ACHN (cell line): ENCODE results near the gene DISP2.

Experiments
- DNase-seq: peaks from one replicate; pipeline ENCODE4 v3.0.0-alpha.2; 2015
- in situ Hi-C: cut with HindIII; loops from 2 replicates; pipeline ENCODE4 v1.10.0; 2017; ENCODE audit warnings: low sequenced_read_pairs, low pct_ligation_motif_present, low pct_unique_long_range_greater_than_20kb

Gene DISP2

DNA sequence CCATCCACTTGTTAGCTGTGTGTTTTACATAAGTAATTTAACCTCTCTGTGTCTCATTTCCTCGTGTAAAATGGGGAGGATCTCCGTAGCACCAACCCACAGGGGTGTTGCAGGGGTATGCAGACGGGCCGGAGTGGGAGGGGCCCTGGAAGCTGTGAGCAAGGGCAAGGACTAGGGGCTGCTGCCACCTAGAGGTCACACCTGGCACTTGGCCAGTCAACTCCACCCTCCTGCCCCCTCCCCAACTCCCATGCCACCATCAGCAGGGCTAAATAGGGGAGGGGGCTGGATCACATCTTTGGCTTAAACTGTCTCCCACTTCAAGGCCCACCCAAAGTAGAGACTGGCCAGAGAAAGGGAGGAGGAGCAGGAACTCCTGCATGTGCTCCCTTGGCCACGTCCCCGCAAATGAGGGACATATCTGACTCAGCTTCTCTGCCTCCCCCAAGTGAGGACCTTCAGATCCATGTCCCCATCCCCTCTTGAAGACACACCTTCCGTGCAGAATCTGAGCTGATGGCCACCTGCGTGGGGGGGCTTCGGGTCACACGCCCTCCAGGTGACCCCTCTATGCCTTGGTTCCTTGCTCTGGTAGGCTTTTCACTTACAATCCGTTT is 19.9 kb upstream of the DISP2 start:
- in situ Hi-C loops: no loop called here

DNA sequence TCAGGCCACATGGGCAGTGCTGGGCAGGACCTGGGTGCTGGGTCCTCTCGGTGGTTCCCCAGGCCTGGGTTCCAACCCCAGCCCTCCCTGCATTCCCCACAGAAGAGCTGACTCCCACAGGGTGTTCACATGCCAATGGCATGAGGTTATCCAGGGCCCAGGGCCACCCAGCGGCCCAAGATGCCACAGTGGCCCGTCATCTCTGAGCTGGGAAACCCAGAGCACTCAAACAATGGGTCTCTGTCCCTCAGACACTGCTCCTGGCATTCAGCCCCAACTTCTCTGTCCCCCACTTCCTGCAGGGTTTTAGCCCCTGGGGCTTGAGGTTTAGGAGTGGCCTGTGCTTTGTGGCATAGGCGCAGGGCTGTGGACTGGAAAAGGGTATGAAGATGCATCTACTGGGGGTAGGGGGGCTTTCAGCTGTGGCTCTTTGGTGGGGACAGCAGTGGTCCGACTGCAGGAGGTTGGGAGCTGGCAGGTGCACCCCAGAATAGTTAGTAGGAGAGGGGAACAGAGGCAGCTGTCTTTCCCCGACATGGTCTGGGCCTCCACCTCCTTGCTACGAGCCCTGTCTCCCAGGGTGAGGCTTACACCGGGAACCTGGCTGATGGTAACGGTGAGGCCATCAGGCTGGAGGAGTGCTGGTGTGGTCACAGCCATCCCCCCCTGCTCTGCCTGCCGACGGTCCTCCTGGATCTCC is 18.9 kb upstream of the DISP2 start:
- peak; percentile 92 for DNase-seq
- in situ Hi-C loops: no loop called here

More for the DNA sequence above, 19.9 kb upstream of the DISP2 start:
- peak; percentile 74 for DNase-seq

DNA sequence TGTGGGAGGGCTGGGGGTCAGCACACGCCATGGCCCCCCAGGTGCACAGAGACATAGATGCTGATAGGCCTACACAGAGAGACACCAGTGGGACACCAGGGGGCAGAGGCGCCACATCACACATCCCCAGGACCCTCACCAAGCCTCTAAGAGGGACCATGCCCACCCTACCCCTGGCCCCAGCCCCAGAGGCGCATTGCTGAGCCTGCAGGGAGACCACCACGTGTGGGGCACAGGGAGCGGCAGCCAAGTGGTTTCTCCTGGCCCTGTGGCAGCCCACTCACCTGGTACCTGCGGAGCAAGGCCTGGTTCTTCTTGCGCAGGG is 18.4 kb upstream of the DISP2 start:
- no peak for DNase-seq
- in situ Hi-C loops: no loop called here

DNA sequence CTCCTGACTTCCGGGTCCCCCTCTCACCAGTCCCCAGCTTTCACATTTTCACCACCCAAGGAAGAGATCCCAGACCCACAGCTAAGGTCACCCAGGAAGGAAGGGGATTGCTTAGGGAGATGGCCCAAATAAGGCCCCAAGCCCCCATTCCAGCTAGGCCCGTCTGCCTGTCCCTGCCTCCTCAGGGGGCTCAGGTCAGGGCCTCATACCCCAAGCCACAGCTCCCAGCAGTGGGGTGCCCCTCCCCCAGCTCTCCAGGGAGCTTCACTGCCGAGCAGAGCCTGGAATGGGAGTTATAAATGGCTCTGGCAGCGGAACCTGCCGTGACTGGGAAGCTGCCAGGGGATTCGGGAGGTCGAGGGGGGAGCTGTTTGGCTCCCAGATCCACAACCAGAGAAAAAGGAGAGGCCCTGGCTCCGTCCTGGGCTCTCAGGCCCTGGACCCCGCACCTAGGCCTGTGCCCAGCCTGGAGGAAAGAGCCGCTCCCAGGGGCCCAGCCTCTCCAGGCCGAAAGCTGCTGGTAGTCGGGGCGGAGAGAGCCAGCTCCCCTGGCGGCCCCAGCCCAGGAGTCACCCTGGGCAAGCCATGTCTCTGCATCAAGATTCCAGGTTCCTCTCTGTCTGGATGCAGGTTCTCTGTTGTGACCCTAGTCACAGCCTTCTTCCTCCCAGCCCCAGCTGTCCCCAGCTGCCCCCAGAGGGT is 17.8 kb upstream of the DISP2 start:
- DNase-seq: peak; percentile 55
- in situ Hi-C loops: no loop called here

DNA sequence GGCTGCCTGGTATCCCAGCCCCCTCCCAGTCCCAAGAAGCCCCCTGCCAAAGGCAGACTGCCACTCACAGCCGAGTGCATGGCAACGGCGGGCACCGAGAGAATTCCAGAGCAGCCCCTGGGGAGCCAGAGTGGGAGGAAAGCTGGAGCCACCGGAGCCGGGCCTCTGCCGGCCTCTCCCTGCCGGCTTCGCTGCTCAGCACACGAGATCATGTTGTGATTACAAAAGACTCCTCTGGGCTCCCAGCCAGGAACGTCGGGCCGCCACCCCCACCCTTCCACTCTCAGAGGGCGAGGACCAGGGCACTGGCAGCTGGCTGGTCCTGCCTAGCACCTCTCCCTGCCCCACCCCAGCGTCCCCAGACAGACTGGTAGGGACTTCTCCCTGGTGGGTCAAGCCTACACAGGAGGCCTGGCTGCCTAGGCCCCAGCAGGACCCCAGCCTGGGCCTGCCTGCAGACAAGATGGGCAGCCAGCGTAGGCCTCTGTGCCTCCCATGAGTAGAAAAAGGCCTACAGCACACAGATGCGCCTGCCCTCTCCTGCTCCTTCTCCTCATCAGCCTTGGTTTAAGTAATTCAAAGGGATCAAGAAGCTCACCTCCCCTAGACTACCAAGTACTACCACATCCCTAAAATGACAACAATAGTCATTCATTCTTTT is 17.1 kb upstream of the DISP2 start, which contains the start of gene CCDC9B:
TSS of gene CCDC9B (minus strand) at position 200 of the 661 bp plus-strand sequence. CDS start at position 80, 120 bp downstream.
- DNase-seq: peak; percentile 80

DNA sequence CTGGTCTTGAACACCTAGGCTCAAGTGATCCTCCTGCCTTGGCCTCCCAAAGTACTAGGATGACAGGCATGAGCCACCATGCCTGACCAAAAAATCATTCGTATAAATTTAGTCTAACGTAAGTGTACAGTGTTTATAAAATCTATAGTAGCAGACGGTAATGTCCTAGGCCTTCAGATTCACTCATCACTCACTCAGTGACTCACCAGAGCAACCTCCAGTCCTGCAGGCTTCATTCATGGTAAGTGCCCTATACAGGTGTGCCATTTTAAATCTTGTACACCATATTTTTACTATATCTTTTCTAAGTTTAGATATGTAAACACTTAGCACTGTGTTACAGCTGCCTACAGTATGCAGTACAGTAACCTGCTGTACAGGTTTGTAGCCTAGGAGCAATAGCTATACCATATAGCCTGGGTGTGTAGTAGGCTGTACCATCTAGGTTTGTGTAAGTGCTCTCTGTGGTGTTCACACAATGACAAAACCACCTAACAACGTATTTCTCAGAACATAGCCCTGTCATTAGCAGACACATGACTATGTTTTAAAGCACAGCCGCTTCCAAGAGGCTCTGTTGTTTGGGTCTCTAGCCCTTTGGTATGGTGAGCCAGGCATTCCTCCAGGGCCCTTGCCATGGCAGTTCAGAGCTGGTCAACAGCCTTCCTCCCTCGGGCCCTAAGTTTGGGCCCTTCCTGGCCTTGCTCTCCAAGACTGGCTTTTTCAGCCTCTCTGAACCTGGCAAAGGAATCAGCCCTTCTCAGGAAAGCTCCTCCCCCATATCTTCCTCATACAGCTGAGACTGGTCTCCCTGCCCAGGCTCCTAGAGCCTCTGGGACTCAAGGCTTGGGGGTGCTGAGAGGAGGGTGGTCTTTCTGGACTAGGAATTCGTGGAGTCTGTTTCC is 15.4 kb upstream of the DISP2 start:
- no peak for DNase-seq
- in situ Hi-C loops: no loop called here

More for the DNA sequence above, 17.1 kb upstream of the DISP2 start, which contains the start of gene CCDC9B:
- in situ Hi-C loops: no loop called here

DNA sequence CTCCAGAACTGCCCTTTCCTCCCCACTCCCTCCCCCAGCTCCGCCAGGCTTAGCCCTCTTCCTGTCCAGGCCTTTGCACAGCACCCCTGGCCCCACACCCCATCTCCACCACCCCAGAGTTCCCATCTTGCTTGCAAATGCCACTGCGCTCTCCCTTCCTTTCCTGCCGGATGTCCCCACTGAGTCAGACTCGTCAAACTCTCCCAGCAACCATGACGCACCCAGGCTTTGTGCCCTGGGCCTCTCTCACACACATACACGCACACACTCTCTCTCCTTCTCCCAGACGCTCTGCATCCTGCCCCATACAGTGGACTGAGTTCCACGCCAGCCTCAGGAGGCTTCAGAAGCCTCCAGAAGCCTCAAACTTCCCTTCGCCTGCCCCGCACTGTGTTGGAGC is 14.5 kb upstream of the DISP2 start:
- in situ Hi-C loops: no loop called here
- no peak for DNase-seq

DNA sequence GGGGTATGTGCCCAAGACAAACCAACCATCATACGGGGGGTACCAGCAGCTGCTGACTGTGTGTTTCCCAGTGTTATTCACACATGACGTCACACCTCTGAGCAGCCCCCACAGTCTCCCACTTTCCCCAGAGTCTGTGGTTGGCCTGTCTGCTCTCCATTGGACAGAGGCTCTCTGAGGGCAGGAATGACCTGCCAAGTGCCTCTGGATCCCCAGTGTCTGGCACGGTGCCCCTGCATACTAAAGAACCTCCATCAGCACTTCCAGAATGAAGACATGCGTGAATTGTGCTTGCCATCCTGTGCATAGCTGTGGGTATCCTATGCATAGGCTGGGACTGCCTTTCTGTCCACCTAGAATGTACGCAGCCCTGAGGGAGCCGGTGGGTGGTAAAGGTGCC is 13.8 kb upstream of the DISP2 start:
- DNase-seq: no peak
- in situ Hi-C loops: no loop called here

DNA sequence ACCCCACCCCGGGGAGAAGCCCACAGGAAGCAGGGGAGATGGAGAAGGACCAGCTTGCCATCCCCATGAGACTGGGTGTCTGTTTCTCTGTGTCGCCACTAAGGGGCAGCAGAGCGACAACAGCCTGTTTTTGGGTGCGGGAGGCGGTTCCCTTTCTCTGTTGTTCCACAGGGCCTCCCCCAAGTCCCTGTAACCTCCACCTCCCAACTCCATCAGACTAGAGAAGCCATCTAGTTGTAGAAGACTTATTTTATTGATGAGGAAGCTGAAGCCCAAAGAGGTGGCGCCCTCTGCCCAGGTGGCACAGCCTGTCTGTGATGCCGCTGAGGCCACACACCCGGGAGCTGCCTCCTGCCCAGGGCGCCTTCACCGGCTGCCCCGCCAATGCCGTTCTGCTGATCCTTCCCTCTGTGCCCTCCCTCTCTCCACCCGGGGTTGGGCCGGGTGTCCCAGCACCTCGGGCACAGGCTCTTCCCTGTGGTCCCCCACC is 13.3 kb upstream of the DISP2 start:
- in situ Hi-C loops: no loop called here
- peak; percentile 58 for DNase-seq

DNA sequence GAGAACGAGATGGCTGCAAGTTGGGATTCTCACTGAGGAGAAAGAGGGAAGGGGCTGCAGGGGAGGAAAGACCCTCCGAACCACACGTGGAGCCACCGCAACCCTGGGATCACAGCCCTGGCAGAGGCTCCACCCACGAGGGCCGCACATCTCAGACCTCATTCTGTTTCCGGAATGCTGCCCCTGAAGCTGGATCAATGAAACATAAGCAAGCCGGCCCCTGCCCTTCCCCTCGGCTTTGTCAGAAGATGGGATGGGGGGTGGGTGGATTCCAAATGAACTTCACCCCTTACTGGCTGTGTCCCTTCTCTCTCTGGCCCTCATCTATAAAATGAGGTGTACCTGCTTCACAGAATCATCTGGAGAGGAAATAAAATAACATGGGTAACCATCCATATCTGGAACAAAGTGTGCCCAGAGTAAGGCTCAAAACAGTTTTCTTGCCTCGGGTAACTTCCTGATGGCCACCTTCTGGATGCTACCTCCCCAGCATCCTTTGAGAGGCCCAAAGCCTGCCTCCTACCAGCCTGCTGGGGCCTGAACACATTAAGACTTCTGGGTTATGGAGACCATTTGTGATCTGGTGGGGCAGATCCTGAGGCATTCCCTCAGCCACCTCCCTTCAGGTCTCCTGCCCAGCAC is 12.7 kb upstream of the DISP2 start:
- in situ Hi-C loops: no loop called here
- DNase-seq: no peak

DNA sequence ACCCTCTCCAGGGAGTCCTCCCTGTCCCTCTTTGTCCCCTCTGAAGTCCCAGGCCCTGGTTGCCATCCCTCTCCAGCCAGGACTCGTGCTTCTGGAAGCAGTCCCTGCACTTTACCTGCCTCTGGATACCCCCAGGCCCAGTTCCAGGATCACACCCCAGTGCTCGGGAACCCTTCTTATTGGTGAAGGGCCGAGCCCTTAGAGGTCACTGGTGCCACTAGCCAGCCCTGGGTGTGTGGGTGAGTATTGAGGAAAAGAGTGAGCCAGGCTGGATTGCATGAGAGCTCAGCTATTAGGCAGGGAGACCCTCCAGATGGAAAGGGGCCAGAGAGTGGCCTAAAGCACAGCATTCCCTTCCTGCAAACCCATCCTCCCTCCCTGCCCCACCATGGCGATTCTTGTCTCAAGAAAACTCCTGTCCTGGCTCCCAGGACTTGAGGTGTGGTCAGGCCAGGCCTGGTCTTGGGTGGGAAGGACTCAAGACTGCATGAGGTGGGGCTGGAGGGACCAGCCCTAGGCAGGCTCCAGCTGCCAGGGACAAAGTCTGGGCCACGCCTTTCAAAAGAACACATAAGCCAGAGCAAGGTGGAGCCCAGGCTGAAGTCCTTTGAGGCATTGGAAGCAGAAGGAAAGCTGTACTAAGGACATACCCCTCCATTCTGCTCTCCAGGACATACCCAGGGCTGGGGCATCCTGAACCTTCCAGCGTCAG is 12.0 kb upstream of the DISP2 start:
- in situ Hi-C loops: no loop called here
- DNase-seq: no peak

DNA sequence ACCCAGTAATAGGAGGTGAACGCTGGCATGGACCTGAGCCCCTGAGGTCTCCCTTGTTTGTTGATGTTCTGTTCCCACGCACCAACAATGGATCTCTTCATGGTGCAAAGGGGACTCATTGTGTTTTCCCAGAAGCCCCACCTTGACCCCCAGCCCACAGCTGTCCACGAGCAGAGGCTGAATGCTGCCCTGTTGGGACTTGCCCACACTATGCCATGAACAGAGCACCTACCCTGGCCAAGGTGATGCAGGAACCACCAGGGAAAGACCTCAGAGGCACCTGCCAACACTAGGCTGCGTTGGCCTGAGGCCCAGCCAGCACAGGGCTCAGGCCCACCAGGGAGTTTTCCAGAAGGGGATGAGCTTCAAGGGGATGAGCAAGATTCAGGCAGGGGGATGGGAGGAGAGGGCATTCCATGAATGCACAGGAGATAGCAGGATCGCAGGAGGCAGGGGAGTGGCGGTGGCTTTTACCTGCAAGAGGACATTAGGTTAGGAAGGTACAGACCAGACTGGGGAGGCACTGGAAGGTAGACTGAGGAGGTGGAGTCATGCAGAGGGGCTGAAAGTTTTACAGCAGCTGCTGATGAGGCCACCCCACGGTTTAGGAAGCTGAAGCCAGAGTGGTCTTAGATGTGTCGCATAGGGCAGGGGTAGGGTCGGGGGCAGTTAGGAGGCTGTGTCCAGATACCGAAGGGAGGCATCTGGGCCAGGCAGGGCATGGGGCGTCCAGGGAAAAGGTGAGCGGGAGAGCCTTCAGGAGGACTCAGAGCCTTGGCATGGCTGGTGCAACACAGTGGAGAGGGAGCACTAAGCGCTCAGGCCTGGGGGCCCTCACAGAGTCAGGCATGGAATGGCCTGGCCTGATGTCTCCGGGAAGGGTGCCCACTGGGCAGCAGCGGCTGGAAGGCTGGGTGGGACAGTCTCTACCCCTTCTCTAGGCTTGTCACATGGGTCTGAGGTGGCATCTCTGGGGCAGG is 11.2 kb upstream of the DISP2 start:
- no peak for DNase-seq
- in situ Hi-C loops: no loop called here

DNA sequence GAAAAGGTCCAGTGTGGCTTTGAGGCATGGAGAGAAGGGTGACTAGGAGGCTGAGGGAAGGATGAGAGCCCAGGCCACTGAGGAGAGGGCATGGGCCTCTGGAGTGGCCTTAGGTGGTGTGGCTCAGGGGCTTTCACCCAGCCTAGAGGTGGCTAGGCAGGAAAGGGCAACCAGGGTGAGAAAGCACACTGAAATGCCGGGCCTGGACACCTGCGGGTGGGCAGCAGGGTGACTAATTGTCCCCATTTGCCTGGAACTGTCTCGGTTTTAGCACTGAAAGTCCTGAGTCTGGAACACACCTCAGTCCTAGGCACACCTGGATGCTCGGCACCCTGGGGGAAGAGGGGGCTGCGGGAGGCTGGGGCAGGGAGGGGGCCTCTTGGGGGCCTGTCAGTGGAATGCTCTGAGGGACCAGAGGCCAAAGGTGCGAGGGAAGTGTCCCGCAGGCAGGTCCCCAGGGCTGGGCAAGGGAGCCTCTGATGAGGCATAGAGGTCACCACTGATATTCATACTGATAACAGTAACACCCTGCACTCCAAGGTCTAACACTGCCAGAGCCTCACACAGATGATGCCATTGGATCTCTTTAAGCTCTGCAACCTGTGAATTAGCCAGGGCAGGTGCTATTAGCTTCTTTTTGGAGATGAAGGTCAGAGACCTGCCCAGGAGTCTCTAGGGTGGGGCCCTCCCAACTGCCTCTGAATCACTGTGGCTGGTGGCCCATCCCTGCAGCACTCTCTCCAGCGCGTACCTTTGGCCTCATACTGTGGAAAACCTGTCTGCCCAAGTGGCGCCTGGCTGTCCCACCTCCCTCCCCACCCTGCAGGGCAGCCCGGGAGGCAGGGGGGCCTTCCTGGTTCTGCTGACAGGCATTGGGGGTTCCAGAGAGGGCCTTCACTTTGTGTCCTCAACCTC is 10.2 kb upstream of the DISP2 start:
- DNase-seq: no peak
- in situ Hi-C loops: no loop called here

DNA sequence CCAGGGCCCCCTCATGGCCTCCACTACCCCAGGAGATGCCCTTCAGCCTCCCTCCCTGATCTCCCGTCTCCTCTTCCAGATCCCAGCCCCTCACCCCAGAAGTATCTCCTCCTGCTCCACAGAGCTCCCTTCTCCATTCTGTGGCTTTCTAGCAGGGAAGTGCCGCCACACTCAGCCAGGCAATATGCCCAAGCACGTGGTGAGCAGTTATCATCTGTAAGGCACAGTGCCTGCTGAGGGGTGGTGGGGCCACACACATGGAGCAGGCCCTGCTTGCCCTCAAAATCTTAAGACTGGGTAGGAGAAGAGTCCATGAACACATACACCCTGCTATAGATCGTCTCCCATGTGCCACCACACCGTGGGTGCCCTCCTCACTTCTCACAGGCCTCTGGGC is 9.5 kb upstream of the DISP2 start:
- in situ Hi-C loops: no loop called here
- no peak for DNase-seq

DNA sequence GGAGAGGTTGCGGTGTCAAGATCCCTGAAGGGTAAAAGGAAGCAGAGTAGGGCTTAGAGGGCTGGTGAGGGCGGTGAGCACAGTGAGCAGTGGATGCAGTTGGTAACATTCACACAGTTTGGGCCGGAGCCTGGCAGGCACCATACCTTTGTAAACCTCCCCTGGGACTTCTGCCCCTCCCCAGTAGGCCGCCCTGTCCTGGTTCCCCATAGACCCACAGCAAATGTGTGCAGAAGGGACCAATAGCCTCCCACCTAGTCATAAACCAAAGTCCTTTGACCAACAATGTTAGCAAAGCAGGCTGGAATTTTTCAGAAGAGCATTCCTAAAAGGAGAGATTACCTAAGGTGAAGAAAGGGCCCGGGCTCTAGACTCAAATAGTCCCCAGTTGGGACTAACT is 8.9 kb upstream of the DISP2 start:
- in situ Hi-C loops: no loop called here
- DNase-seq: no peak
